ENCODE measurements around the gene PTPRE. TPM values are rescaled to one million over a fixed set of nuclear protein-coding genes. Genes with fewer than 3 reads are reported as not detected.
A peak's percentile ranks its signal among the peaks of the same experiment; 100 is the strongest.

Gene PTPRE
- 15.1 TPM for total RNA-seq
- long read RNA-seq, full-length matches to known transcripts: 2 of 32 reads
- long read RNA-seq, partial matches to known transcripts: 5 of 32 reads
- long read RNA-seq, other reads (novel, unspliced or antisense): 25 of 32 reads

- ATAC-seq: peak; percentile 89
- DNase-seq: peak; percentile 92
- intact Hi-C loops (cut with micrococcal nuclease): loop anchor here (5.0 to 10.0 kb wide), 2 partner anchors 106 to 168 kb away; no protein-coding TSS in a partner anchor
Observed at GRCh38 chr10:127906548-127907377, at the start of gene PTPRE. TSS of gene PTPRE (plus strand) at chr10:127907103. CDS start at chr10:128040882, 133,779 bp downstream.

- intact Hi-C loops (cut with micrococcal nuclease): no loop called here
- DNase-seq: no peak
- no peak for ATAC-seq
Observed at GRCh38 chr10:127860592-127860991, 46.3 kb upstream of the PTPRE start.

GRCh38 chr10:127863231-127863825 is 43.6 kb upstream of the PTPRE start:
- ATAC-seq (no peak), DNase-seq (no peak)
- intact Hi-C loops (cut with micrococcal nuclease): no loop called here

GRCh38 chr10:127866276-127867013 is 40.5 kb upstream of the PTPRE start:
- intact Hi-C loops (cut with micrococcal nuclease): no loop called here
- DNase-seq: no peak
- no peak for ATAC-seq

GRCh38 chr10:127867805-127868204 is 39.1 kb upstream of the PTPRE start:
- intact Hi-C loops (cut with micrococcal nuclease): no loop called here
- DNase-seq (no peak), ATAC-seq (no peak)

- no peak for ATAC-seq
- intact Hi-C loops (cut with micrococcal nuclease): no loop called here
- no peak for DNase-seq
Observed at GRCh38 chr10:127869329-127869728, 37.6 kb upstream of the PTPRE start.

GRCh38 chr10:127871631-127872010 is 35.3 kb upstream of the PTPRE start:
- intact Hi-C loops (cut with micrococcal nuclease): no loop called here
- DNase-seq (no peak), ATAC-seq (no peak)

- peak; percentile 81 for ATAC-seq
- DNase-seq: peak; percentile 64
- intact Hi-C loops (cut with micrococcal nuclease): no loop called here
Observed at GRCh38 chr10:127872011-127872761, 34.7 kb upstream of the PTPRE start.

- DNase-seq: no peak
- intact Hi-C loops (cut with micrococcal nuclease): no loop called here
- no peak for ATAC-seq
Observed at GRCh38 chr10:127872871-127873600, 33.9 kb upstream of the PTPRE start.

GRCh38 chr10:127873901-127874470 is 32.9 kb upstream of the PTPRE start:
- intact Hi-C loops (cut with micrococcal nuclease): no loop called here
- ATAC-seq: no peak
- DNase-seq: no peak

- ATAC-seq (no peak), DNase-seq (no peak)
- intact Hi-C loops (cut with micrococcal nuclease): no loop called here
Observed at GRCh38 chr10:127874671-127875448, 32.0 kb upstream of the PTPRE start.

- intact Hi-C loops (cut with micrococcal nuclease): no loop called here
- no peak for DNase-seq
- ATAC-seq: no peak
Observed at GRCh38 chr10:127875449-127875765, 31.5 kb upstream of the PTPRE start.

GRCh38 chr10:127875916-127876315 is 31.0 kb upstream of the PTPRE start:
- no peak for ATAC-seq
- DNase-seq: no peak
- intact Hi-C loops (cut with micrococcal nuclease): no loop called here

- ATAC-seq (no peak), DNase-seq (no peak)
- intact Hi-C loops (cut with micrococcal nuclease): no loop called here
Observed at GRCh38 chr10:127877116-127877515, 29.8 kb upstream of the PTPRE start.

GRCh38 chr10:127877699-127878098 is 29.2 kb upstream of the PTPRE start:
- intact Hi-C loops (cut with micrococcal nuclease): no loop called here
- DNase-seq (no peak), ATAC-seq (no peak)

- intact Hi-C loops (cut with micrococcal nuclease): no loop called here
- no peak for DNase-seq
- peak; percentile 62 for ATAC-seq
Observed at GRCh38 chr10:127878475-127879055, 28.3 kb upstream of the PTPRE start.

GRCh38 chr10:127880557-127880956 is 26.3 kb upstream of the PTPRE start:
- peak; percentile 74 for ATAC-seq
- no peak for DNase-seq
- intact Hi-C loops (cut with micrococcal nuclease): no loop called here
